MM.1S (cell line): Measurements from ENCODE around the gene FCGBP.

ENCODE experiments used
- DNase-seq: peaks from one replicate; pipeline ENCODE4 v3.0.0-alpha.2; 2015
- H2AFZ ChIP-seq: fragments of 300-600 bp; sonication (generic); 2 replicates; pipeline ENCODE4 v1.6.0; 2016; ENCODE audit warnings: antibody characterized with exemption, low read length
- H3F3A ChIP-seq: fragments of 300-600 bp; sonication (generic); 2 replicates; pipeline ENCODE4 v1.6.1; 2016; ENCODE audit warnings: mild to moderate bottlenecking, antibody characterized with exemption, low read length, moderate library complexity, mixed read lengths; ENCODE audit not compliant: insufficient read depth
- H3K27ac ChIP-seq: fragments of 300-600 bp; sonication (generic); 2 replicates; pipeline ENCODE4 v1.5.1; 2016; ENCODE audit warnings: mild to moderate bottlenecking, low read length
- H3K27me3 ChIP-seq: fragments of 300-600 bp; sonication (generic); replicated peaks from 2 replicates; pipeline ENCODE4 v1.6.0; 2016; ENCODE audit warnings: low read length; ENCODE audit not compliant: insufficient read depth
- H3K36me3 ChIP-seq: fragments of 300-600 bp; sonication (generic); replicated peaks from 2 replicates; pipeline ENCODE4 v1.6.1; 2016; ENCODE audit warnings: mild to moderate bottlenecking, low read length, mixed read lengths; ENCODE audit not compliant: insufficient read depth
- H3K4me1 ChIP-seq: fragments of 300-600 bp; sonication (generic); 2 replicates; pipeline ENCODE4 v1.6.1; 2016; ENCODE audit warnings: low read length, mixed read lengths
- H3K4me2 ChIP-seq: fragments of 300-600 bp; sonication (generic); 2 replicates; pipeline ENCODE4 v1.6.0; 2016; ENCODE audit warnings: low read depth, low read length
- H3K4me3 ChIP-seq: fragments of 300-600 bp; sonication (generic); 2 replicates; pipeline ENCODE4 v1.5.1; 2016; ENCODE audit warnings: low read length, mixed read lengths
- H3K79me2 ChIP-seq: fragments of 300-600 bp; sonication (generic); 2 replicates; pipeline ENCODE4 v1.6.1; 2016; ENCODE audit warnings: mixed run types, low read length, mixed read lengths
- H3K9ac ChIP-seq: fragments of 300-600 bp; sonication (generic); 2 replicates; pipeline ENCODE4 v1.6.1; 2016; ENCODE audit warnings: low read length, mixed read lengths
- H3K9me2 ChIP-seq: fragments of 300-600 bp; sonication (generic); replicated peaks from 2 replicates; pipeline ENCODE4 v1.6.1; 2016; ENCODE audit warnings: mild to moderate bottlenecking, low read length, mixed read lengths; ENCODE audit not compliant: insufficient read depth
- H3K9me3 ChIP-seq: fragments of 300-600 bp; sonication (generic); replicated peaks from 2 replicates; pipeline ENCODE4 v1.6.1; 2016; ENCODE audit warnings: mild to moderate bottlenecking, low read length, mixed read lengths; ENCODE audit not compliant: insufficient read depth
- H4K20me1 ChIP-seq: fragments of 300-600 bp; sonication (generic); 2 replicates; pipeline ENCODE4 v1.6.1; 2016; ENCODE audit warnings: mild to moderate bottlenecking, low read length, moderate library complexity, mixed read lengths; ENCODE audit not compliant: insufficient read depth
- EZH2 ChIP-seq: fragments of 300-600 bp; sonication (generic); optimal IDR thresholded peaks from 2 replicates; pipeline ENCODE3; 2017; ENCODE audit warnings: low read depth, mild to moderate bottlenecking, antibody characterized with exemption, low read length, mixed read lengths
- EZH2phosphoT487 ChIP-seq: fragments of 300-600 bp; sonication (generic); IDR thresholded peaks from 2 replicates; pipeline ENCODE4 v1.6.1; 2018; ENCODE audit warnings: antibody characterized with exemption, low read length
- TF ChIP-seq, protein P1 (sequence below): fragments of 300-600 bp; sonication (generic); IDR thresholded peaks from 2 replicates; pipeline ENCODE4 v1.5.1; 2016; ENCODE audit warnings: antibody characterized with exemption, low read length, mixed read lengths

The FCGBP gene

DNA sequence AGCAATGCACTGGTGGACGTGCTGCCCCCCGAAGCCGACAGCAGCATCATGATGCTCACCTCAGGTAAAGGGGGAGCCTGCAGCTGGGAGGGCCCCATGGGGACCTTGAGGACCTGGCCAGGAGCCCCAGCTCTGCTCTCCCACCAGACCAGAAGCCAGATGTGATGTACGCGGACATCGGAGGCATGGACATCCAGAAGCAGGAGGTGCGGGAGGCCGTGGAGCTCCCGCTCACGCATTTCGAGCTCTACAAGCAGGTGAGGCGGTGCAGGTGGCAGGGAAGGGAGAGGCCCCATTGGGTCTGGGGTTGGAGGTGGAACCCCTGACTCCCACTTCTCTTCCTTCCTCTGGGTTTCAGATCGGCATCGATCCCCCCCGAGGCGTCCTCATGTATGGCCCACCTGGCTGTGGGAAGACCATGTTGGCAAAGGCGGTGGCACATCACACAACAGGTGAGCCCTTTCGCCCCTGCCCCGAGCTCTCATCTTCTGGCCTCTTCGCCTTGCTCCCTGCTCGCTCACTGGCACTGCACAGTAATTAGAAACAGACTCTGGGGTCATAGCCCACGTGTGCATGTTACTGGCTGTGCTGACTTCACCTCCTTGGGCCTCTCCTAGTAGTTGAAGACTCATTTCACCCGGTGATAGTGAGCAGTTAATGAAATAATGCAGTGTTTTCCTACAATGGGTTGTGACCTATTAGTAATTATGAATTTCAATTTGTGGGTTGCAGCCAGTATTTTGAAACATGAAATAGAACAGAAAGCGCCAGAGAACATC is 40.1 kb upstream of the FCGBP start:
- Histone ChIP-seq H3K9me3 (no peaks in the 10 kb centered on the region), H3K27ac (no peak overlapping the region), H3K4me3 (no peak overlapping the region), H2AFZ (no peak overlapping the region), H3K27me3 (no peaks in the 10 kb centered on the region), H3K4me1 (peaks cover 8% of the 10 kb centered on the region; the same call in 1 of the 2 replicates), H4K20me1 (no peaks in the 10 kb centered on the region), H3K4me2 (no peak overlapping the region), H3F3A (no peaks in the 10 kb centered on the region), H3K79me2 (peaks cover 43% of the 10 kb centered on the region), H3K9ac (no peak overlapping the region), H3K36me3 (peaks cover 16% of the 10 kb centered on the region), H3K9me2 (no peaks in the 10 kb centered on the region)
- no peak for TF ChIP-seq EZH2
- TF ChIP-seq, protein P1, sequence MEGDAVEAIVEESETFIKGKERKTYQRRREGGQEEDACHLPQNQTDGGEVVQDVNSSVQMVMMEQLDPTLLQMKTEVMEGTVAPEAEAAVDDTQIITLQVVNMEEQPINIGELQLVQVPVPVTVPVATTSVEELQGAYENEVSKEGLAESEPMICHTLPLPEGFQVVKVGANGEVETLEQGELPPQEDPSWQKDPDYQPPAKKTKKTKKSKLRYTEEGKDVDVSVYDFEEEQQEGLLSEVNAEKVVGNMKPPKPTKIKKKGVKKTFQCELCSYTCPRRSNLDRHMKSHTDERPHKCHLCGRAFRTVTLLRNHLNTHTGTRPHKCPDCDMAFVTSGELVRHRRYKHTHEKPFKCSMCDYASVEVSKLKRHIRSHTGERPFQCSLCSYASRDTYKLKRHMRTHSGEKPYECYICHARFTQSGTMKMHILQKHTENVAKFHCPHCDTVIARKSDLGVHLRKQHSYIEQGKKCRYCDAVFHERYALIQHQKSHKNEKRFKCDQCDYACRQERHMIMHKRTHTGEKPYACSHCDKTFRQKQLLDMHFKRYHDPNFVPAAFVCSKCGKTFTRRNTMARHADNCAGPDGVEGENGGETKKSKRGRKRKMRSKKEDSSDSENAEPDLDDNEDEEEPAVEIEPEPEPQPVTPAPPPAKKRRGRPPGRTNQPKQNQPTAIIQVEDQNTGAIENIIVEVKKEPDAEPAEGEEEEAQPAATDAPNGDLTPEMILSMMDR = no peak
- no peak for DNase-seq

DNA sequence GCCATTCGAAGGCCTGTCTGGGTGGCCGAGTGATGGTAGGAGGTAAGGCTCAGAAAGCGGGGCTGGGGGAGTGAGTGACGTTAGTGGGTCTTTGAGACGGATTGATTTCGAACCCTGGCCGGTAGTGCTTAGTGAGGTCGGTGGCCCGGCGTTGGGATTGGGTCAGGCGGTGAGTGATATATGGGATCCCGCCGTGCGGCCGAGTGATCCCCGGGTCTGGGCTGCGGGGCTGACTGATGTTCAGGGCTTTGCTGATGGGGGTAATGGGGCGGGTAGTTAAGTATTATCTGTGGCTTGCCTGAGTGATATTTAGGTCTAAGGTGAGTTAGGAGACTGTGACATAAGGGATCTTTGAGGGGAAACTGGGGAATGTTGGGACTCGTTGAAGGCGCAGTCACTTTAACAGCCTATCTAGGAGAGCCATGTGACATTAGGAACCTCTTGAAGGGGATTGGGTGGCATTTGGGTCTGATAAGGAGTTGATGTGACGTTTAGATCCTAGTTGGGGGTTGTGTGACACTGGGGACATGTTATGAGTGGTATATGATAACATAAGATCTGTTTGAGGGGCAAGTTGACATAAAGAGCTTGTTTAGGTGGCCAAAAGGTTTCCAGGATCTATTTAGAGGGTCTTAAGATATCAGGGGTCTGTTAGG is 37.1 kb upstream of the FCGBP start:
- H3K27me3 ChIP-seq = no peaks in the 10 kb centered on the region
- H3K9ac ChIP-seq = peak overlapping the region; percentile 82
- peak overlapping the region; percentile 87 for H3K4me2 ChIP-seq
- no peaks in the 10 kb centered on the region for H3F3A ChIP-seq
- peaks cover 16% of the 10 kb centered on the region for H3K36me3 ChIP-seq
- no peaks in the 10 kb centered on the region for H4K20me1 ChIP-seq
- TF ChIP-seq EZH2 (no peak), EZH2phosphoT487 (no peak)
- TF ChIP-seq, protein P1 = no peak
- peak; percentile 11 for DNase-seq
- H3K4me1 ChIP-seq = peaks cover 13% of the 10 kb centered on the region
- peak overlapping the region; percentile 55 for H2AFZ ChIP-seq
- H3K9me2 ChIP-seq = no peaks in the 10 kb centered on the region
- H3K27ac ChIP-seq = peak overlapping the region; percentile 23; the same call in 1 of the 2 replicates
- H3K9me3 ChIP-seq = no peaks in the 10 kb centered on the region
- H3K4me3 ChIP-seq = peak overlapping the region; percentile 71
- H3K79me2 ChIP-seq = peaks cover 43% of the 10 kb centered on the region

DNA sequence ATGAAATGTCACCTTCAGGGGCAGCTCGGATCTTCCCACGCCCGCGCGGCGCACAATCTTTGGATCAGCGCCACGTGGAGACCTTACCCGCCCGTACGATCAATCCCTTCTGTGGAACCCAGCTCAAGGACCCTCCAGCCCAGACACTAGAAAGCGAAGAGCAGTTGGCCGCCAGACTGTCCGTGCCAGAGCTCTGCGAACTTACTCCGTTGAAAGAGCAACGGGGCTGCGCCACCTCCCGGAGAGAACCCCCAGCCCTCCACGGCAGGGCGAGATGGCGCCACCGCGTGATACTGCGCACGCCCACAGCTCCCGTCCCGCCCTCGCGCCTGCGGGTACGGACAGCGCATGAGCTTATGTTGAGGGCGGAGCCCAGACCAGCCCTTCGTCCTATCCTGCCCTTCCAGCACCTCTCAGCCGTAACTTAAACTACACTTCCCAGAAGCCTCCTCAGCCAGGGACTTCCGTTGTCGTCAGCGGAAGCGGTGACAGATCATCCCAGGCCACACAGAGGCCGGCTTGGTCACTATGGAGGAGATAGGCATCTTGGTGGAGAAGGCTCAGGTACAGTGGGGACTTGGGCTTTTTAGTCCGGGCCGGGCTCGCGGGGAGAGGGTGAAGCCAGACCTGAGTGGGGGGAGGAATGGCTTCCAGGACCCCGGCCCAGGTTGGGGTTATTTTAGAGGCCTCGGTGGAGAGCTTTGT is 36.4 kb upstream of the FCGBP start, which contains the start of gene PSMC4:
Gene PSMC4, plus strand, starts transcription at position 491 of the 705 bp plus-strand sequence. Its CDS starts 38 bp downstream, at position 529.
- Histone ChIP-seq H2AFZ (peak within 1 kb of the TSS; percentile 73), H3K27me3 (no peaks in the 10 kb centered on the region), H4K20me1 (no peaks in the 10 kb centered on the region), H3K9ac (peak within 1 kb of the TSS; percentile 82), H3K79me2 (peaks cover 43% of the 10 kb centered on the region), H3F3A (no peaks in the 10 kb centered on the region), H3K9me3 (no peaks in the 10 kb centered on the region), H3K4me3 (peak within 1 kb of the TSS; percentile 71), H3K27ac (peak within 1 kb of the TSS; percentile 34; the same call in 1 of the 2 replicates), H3K36me3 (peaks cover 16% of the 10 kb centered on the region), H3K4me1 (peaks cover 13% of the 10 kb centered on the region), H3K9me2 (no peaks in the 10 kb centered on the region), H3K4me2 (peak within 1 kb of the TSS; percentile 87)
- TF ChIP-seq EZH2 (no peak), EZH2phosphoT487 (no peak)
- TF ChIP-seq, protein P1 = peak; percentile 93
- DNase-seq = peak; percentile 99
